GM19099 (cell line): ENCODE data around the gene MAU2.

ENCODE experiments used
- POLR2A ChIP-seq: IDR thresholded peaks from 3 replicates; pipeline ENCODE4 v1.6.1; 2011; ENCODE audit warnings: low read depth; ENCODE audit not compliant: insufficient read length; ENCODE audit errors: extremely low read depth

Gene MAU2, protein sequence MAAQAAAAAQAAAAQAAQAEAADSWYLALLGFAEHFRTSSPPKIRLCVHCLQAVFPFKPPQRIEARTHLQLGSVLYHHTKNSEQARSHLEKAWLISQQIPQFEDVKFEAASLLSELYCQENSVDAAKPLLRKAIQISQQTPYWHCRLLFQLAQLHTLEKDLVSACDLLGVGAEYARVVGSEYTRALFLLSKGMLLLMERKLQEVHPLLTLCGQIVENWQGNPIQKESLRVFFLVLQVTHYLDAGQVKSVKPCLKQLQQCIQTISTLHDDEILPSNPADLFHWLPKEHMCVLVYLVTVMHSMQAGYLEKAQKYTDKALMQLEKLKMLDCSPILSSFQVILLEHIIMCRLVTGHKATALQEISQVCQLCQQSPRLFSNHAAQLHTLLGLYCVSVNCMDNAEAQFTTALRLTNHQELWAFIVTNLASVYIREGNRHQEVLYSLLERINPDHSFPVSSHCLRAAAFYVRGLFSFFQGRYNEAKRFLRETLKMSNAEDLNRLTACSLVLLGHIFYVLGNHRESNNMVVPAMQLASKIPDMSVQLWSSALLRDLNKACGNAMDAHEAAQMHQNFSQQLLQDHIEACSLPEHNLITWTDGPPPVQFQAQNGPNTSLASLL

DNA sequence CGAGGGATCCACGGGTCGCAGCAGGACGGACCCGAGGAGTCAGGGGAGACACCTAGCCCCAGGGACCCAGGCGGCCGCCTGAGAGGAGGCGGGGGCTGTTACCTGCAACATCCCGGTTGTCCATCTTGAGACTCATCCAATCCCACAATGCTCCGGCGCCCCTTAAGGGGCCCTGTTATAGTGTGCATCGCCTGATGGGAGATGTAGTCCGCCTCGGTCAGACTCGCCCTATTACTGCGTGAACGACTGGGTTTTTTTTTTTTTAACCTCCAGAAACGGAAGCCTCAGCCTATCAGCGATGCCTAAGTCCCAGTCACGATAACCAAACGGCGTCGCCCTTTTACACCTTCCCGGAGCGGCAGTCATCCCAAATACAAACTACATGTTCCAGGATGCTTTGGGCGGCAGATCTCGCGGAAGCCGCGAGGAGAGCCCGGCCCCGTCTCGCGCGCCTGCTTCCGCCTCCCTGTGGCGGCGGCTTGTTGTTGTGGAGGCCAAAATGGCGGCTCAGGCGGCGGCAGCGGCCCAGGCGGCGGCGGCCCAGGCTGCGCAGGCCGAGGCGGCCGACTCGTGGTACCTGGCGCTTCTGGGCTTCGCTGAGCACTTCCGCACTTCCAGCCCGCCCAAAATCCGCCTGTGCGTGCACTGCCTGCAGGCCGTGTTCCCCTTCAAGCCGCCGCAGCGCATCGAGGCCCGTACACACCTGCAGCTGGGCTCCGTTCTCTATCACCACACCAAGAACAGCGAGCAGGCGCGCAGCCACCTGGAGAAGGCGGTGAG is at the start of gene MAU2, which contains the start of gene SUGP1:
MAU2 (plus strand) TSS at position 469 of the 780 bp plus-strand sequence; CDS start at position 500, 31 bp downstream.
SUGP1 (minus strand) TSS at position 149 of the 780 bp plus-strand sequence; CDS start at position 136, 13 bp downstream.
- peak; percentile 86 for TF ChIP-seq POLR2A

DNA sequence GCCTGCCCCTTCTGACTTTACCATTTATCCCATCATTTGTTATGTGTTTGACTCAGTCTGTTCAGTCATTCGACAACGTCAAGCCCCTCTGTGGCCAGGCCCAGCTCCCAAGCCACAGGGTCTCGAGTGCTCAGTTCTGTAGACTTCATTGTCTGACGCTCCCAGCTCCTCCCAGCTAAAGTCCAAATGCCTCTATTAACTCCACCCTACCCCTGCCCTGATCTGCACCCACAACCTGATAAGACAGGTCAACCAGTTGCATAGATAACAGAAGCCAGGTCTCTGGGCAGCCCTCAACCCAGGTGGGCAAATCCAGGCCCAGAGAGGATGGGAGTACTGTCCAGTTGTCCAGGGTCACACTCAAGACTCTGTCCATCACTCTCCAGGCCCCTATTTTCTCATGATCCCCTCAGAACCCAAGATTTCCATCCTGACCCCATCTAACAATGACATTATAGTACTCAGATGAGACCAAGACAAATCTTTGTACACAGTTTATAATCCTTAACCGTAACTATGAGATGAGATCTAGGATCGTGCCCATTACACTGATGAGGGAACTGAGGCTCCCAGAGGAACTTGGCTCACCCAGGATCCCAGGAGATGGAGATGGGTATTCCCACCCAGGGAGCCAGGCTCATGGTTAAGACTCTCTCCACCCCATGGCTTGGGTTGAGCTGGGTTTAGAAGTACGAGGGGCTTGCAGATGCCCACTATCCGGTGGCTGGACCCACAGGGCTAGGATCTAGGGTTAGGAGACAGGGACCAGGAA is 48.6 kb upstream of the MAU2 start:
- TF ChIP-seq POLR2A: no peak

DNA sequence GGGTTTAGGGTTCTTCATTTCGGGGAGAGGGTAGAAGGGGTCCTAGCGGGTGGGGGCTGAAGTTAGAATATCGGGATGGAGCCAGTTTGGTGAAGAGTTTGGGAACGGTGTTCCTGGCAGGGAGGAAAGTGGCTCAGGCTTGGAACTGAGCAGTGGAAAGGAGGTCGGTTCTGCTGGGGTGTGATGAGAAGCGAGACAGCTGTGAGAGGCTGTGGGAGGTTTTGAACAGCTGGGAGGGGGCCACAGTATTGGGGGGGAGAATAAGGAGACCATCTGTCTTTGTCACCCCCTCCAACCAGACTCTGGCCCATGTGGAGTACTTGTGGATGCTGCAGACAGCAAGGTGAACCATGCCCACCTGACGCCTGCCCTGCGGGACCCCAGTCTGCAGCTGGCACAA is 46.5 kb upstream of the MAU2 start:
- no peak for TF ChIP-seq POLR2A

DNA sequence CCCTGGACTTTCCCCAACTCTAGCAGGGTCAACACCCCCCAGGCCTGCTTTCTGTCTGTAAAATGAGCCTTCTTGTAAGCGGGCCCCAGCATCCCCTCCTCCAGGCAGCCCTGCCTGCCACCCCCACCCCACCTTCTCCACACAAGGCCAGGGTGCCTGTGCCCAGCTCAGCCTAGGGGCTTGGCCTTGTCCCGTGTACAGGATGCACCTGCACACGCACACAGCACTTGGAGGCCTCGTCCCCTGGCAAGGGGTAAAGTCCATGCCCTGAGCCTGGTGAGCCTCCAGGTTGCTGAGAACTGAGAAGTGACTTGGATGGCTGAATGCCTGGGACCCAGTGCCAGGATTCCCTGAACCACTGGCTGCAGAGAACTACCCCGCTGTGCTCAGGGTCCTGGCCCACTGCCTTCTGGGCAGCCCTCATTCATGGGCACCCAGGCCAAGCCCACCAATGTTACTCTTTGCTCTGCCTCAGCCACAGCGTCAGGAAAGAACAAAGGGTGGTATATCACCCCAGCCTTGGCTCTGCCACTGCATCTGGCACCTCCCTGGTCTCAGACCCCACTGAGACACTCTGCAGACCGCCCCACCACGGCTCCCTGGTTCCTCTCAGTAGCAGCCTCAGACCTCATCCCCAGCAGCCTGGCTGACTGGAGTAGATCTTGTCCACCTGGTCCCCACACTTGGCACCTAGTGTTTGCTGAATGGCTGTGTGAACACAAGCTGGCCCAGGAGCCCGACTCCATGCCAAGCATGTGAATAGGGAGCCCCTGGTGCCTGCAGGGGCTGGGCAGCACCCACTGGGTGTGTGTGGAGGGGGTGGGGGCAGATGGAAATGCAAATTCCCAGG is 45.7 kb upstream of the MAU2 start:
- no peak for TF ChIP-seq POLR2A

DNA sequence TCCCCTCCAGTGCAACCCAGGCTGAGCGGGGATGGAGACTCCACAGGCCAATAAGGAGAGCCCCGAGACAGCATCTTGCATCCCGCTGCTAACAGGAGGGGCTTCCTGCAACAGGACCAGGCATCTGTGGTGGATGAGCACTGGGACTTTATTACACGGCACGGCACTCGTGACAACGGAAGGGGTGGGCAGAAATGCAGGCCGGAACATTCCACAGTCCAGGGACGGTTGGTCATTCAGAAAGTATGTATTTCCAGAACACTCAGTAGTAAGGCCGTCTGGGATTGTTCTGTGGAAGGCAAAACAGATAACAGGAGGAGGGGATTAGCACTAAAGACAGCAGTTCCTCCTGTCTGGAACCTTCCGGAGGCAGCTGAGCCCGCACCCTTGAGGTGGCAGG is 44.2 kb upstream of the MAU2 start:
- no peak for TF ChIP-seq POLR2A

DNA sequence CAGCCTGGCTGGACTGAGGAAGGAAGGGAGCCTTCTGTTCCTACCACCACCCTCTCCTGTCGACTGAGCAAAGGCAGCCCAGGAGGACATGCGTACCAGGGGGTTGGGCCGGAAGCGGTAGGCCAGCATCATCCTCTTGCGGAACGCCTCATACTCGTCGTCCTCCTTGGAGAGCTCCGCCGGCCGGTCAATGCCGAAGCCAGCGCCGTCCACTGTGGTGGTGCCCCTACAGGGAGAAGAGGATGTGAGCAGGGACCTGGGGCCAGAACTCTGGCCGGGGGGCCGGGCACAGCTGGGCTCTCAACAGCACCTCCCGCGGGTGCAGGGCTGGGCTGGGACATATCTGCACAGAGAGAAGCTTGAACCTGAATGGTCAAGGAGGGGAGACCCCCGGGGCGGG is 43.8 kb upstream of the MAU2 start:
- TF ChIP-seq POLR2A: no peak

DNA sequence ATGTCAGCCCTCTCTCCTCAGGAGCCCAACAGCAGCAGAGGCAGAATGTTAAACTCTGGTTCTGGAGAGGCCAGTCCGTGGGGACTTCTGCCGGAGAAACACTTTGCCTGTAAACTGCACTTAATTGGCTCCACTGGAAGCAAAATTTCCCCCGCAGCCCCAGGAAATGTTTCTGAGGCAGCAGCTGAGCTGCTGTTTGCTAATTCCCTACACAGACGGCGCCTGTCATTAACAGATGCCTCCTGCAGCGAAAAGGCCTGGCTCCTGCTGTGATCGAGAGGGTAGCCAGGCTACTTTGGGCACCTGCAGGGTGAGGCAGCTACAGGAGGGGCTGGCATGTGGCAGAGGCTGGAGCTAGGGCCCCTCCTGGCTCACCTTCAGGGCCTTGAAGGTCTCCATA is 42.3 kb upstream of the MAU2 start:
- TF ChIP-seq POLR2A: no peak

DNA sequence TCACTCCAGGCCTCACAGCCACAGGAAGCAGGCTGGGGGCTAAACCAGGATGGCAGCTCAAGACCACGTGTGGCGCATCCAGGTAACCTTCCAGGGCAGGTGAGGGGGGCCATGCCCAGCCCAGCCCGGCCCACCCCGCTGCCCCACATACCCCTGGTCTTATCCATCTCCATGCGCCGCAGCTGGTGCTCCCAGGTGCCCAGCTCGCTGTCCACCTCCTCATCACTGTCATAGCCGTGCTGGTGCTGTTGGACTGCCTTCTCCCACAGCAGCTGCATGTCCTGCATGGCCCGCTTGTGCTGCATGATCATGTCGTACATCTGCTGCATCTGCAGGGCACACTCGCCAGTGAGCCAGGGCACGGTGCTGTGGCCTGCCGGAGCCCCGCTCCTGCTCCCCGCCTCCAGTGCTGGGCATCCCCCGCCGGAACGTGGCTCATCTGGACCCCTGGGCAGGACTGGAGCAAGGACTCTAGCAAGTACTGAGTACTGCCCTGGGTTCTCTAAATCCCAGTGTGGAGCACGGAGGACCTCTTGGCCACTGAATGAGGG is 41.5 kb upstream of the MAU2 start:
- no peak for TF ChIP-seq POLR2A

DNA sequence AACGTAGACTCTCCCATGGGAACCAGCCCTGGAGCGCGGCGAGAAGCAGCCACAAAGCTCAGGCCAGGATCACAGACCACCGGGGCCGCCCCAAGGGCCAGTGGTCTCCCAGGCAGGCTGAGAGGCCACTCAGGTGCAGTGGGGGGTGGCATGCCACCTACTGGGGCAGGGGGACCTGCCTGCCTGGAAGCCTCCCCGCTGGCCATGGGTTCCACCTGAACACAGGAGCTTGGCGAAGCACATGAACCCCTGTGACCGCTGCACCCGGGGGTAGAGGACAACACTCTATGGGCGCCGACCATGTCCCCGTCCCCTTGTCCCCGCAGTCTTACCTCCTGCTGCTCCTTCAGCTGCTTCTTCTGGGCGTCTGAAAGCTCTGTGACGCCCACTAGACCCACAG is 40.8 kb upstream of the MAU2 start:
- TF ChIP-seq POLR2A: no peak

DNA sequence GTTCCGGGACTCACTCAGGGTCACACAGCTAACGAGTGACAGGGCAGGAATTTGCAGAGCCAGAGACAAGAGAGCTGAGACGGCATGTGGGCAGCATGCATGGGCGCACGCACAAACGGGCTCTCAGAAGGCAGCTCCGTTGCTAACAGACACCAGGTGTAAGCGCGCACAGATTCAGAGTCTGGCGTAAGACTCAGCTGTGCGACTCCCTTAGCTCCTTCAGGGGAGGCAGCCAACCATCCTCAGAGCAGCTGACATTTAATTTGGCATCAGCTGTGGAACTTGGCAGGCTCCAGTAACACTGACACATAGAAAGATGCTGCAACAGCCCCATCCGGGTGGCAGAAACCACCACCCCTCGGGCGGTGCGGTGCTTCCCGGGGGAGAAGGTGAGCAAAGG is 40.1 kb upstream of the MAU2 start:
- no peak for TF ChIP-seq POLR2A

DNA sequence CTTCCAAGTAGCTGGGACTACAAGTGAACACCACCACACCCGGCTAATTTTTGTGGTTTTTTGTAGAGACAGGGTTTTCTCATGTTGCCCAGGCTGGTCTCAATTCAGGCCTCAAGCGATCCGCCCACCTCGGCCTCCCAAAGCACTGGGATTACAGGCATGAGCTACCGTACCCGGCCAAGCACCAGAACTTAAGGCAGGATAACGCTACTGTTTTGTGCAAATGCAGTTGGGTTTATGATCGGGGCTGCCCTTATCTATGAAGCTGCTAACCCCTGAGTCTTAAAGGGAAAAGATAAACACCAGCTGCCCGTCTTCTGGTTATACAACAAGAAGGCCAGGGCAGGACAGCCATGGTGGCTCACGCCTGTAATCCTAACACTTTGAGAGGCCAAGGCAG is 34.9 kb upstream of the MAU2 start:
- no peak for TF ChIP-seq POLR2A

DNA sequence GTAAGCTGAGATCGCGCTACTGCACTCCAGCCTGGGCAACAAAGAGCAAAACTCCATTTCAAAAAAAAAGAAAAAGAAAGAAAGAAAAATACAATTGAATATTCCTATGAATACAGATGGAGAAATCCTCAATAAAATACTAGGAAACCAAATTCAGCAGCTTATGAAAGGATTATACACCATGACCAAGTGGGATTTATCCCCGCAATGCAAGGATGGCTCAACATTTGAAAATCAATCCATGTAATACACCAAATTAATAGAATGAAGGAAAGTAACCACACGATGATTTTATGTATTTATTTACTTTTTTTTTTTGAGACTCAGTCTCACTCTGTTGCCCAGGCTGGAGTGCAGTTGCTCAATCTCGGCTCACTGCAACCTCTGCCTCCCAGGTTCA is 28.0 kb upstream of the MAU2 start:
- TF ChIP-seq POLR2A: no peak

DNA sequence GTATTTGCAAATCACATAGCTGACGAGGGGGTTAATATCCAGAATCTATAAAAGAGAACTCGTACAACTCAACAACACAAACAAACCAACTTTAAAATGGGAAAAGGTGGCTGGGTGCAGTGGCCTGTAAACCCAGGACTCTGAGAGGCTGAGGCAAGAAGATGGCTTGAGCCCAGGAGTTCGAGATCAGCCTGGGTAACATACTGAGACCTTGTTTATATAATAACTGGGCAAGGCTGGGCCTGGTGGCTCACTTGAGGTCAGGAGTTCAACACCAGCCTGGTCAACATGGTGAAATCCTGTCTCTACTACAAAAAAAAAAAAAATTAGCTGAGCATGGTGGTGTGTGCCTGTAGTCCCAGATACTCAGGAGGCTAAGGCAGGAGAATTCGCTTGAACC is 25.7 kb upstream of the MAU2 start:
- no peak for TF ChIP-seq POLR2A
